Aorta (tissue), 5 donors: ENCODE measurements around the gene ANAPC2. TPM values are rescaled to one million over a fixed set of nuclear protein-coding genes. Genes with fewer than 3 reads are reported as not detected.
A peak's percentile ranks its signal among the peaks of the same experiment; 100 is the strongest.

Source experiments
- ATAC-seq: fragments of 200-7000 bp; cut with Tn5 transposase; one replicate; pipeline ENCODE4 v1.9.1; 2022; ENCODE audit warnings: moderate library complexity; ENCODE audit not compliant: low FRiP score
- DNase-seq, 2 donors: peaks; one replicate each; pipeline ENCODE4 v3.0.0-alpha.2; 2020
- H3K27ac ChIP-seq, 2 donors: one replicate each; pipeline ENCODE4 v1.5.1; 2013; ENCODE audit warnings: low read length in 2 of 2, mild to moderate bottlenecking in 2 of 2, moderate library complexity in 2 of 2, control low read depth in 1 of 2, inconsistent platforms in 1 of 2, low read depth in 1 of 2
- H3K27me3 ChIP-seq, 2 donors: one replicate each; pipeline ENCODE4 v1.6.1; 2013; ENCODE audit warnings: control low read depth in 1 of 2, low read length in 1 of 2, mild to moderate bottlenecking in 1 of 2, moderate library complexity in 1 of 2; ENCODE audit not compliant: insufficient read depth in 2 of 2, control insufficient read depth in 1 of 2
- H3K36me3 ChIP-seq, 2 donors: one replicate each; pipeline ENCODE4 v1.6.1; 2013; ENCODE audit warnings: control low read depth in 1 of 2, low read length in 1 of 2, mild to moderate bottlenecking in 1 of 2; ENCODE audit not compliant: insufficient read depth in 2 of 2, control insufficient read depth in 1 of 2
- H3K4me1 ChIP-seq, 2 donors: one replicate each; pipeline ENCODE4 v1.6.1; 2013; ENCODE audit warnings: low read length in 2 of 2, control low read depth in 1 of 2, mild to moderate bottlenecking in 1 of 2, moderate library complexity in 1 of 2; ENCODE audit not compliant: insufficient read depth in 2 of 2, control insufficient read depth in 1 of 2
- H3K4me3 ChIP-seq, 2 donors: one replicate each; pipeline ENCODE4 v1.5.1; 2013; ENCODE audit warnings: low read length in 2 of 2, control low read depth in 1 of 2, mild to moderate bottlenecking in 1 of 2
- H3K9me3 ChIP-seq: one replicate; pipeline ENCODE4 v1.6.1; 2013; ENCODE audit warnings: mild to moderate bottlenecking, low read length; ENCODE audit not compliant: control insufficient read depth
- WGBS, 2 donors: extraction: QIAGEN DNeasy Blood & Tissue Kit; methylation state at CpG; one replicate each; pipeline ENCODE4 v1.1.7; 2013; 5-methylcytosine and 5-hydroxymethylcytosine counted together
- intact Hi-C, 2 donors: fragments of 100-400 bp; cut with DNase I; formaldehyde crosslinking; loops; one replicate each; pipeline versions ENCODE4 v1.14.2 to v1.15.0; 2022
- polyA plus RNA-seq, 2 donors: library from polyadenylated mRNA; stranded (reverse); fragments of 200-250 nt; gene quantifications; one replicate each; pipeline ENCODE4 v1.2.3, GENCODE V29; 2013
- total RNA-seq, 2 donors: library from RNA; stranded (reverse); fragmentation: NEBNext Ultra II Directional; extraction: Animal tissue kit (Norgen Biotek cat#: 25700); gene quantifications; one replicate each; pipeline ENCODE4 v1.2.1, GENCODE V29; 2021
- donor health status: healthy with polysubstance abuse.
- donor health status: Bipolar disorder and iron deficiency.
- donor health status: DM: no; HTN: no; CAD: no.
- donor health status: DM: no; HTN: no; CAD: no.
- donor health status: DM: yes; HTN: yes; CAD: no.

Gene ANAPC2
- total and polyA plus RNA-seq, 4 donors: 13.3 to 84.5 (median 46.4) TPM

- Histone ChIP-seq H3K27ac (no peak overlapping the region), H3K4me3 (no peak overlapping the region), H3K9me3 (no peaks in the 10 kb centered on the region), H3K36me3 (no peaks in the 10 kb centered on the region), H3K27me3 (no peaks in the 10 kb centered on the region), H3K4me1 (no peaks in the 10 kb centered on the region)
- intact Hi-C loops: no loop called here
- DNase-seq (no peak), ATAC-seq (no peak)
- WGBS, 2 donors: 49 to 61% methylated on average over 4 of the region's 4 CpGs
These were observed 29.7 kb downstream of the ANAPC2 start for GRCh38 chr9:137158625-137159024.

- no peak overlapping the region for H3K4me3 ChIP-seq
- no peaks in the 10 kb centered on the region for H3K27me3 ChIP-seq
- 61 to 65% methylated on average over 19 of the region's 19 CpGs for WGBS, 2 donors
These were observed 30.5 kb downstream of the ANAPC2 start for GRCh38 chr9:137157618-137158415.

DNA sequence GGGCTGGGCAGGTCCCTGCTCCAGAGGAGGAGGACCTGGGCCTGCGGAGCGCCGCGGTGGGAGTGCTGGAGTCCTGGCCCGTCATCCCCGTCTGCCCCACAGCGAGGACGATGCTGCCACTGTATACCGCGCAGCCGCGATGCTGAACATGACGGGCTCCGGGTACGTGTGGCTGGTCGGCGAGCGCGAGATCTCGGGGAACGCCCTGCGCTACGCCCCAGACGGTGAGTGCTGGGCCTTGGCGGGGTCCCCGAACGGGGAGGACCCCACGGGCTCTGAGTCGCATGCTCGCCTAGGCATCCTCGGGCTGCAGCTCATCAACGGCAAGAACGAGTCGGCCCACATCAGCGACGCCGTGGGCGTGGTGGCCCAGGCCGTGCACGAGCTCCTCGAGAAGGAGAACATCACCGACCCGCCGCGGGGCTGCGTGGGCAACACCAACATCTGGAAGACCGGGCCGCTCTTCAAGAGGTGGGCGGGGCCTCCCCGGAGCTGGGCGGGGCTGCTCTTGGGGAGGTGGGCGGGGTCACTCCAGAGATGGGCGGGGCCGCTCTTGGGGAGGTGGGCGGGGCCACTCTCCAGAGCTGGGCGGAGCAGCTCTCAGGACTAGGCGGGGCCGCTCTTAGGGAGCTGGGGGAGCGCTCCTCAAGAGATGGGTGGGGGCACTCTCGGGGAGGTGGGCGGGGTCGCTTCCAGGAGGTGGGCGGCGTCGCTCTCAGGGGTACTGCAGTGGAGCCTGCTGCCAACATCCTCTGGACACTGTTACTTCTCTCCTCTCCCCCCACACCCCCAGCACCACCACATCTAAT lies 31.6 kb downstream of the ANAPC2 start:
- ATAC-seq (peak; percentile 59), DNase-seq (no peak)
- H3K4me3 ChIP-seq: no peak overlapping the region
- whole genome bisulfite sequencing, 2 donors: 3% methylated on average over 59 to 65 of the region's 65 CpGs
- no peaks in the 10 kb centered on the region for H3K4me1 ChIP-seq
- H3K27me3 ChIP-seq: no peaks in the 10 kb centered on the region
- H3K36me3 ChIP-seq: no peaks in the 10 kb centered on the region
- H3K27ac ChIP-seq: no peak overlapping the region
- H3K9me3 ChIP-seq: no peaks in the 10 kb centered on the region
- intact Hi-C loops: no loop called here

More at GRCh38 chr9:137157618-137158415, 30.5 kb downstream of the ANAPC2 start:
- no peaks in the 10 kb centered on the region for H3K4me1 ChIP-seq
- H3K9me3 ChIP-seq: no peaks in the 10 kb centered on the region
- H3K27ac ChIP-seq: no peak overlapping the region
- intact Hi-C loops: no loop called here
- DNase-seq (no peak), ATAC-seq (no peak)
- H3K36me3 ChIP-seq: no peaks in the 10 kb centered on the region

DNA sequence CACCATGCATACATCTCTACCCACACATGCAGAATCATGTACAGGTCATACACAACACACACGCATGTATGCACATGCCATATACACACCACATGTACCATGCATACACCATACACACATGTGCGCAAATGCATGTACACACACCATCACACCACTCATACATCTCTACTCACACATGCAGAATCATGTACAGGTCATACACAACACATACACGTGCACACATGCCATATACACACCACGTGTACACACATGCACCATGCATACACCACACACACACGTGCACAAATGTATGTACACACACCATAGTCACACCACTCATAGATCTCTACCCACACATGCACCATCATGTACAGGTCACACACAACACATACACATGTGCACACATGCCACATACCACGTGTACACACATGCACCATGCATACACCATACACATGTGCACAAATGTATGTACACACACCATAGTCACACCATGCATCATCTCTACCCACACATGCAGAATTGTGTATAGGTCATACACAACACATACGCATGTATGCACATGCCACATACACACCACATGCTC lies 35.4 kb downstream of the ANAPC2 start:
- intact Hi-C loops: no loop called here
- Histone ChIP-seq H3K27me3 (no peaks in the 10 kb centered on the region), H3K27ac (no peak overlapping the region), H3K4me1 (no peaks in the 10 kb centered on the region), H3K9me3 (no peaks in the 10 kb centered on the region), H3K4me3 (no peak overlapping the region), H3K36me3 (no peaks in the 10 kb centered on the region)
- DNase-seq (no peak), ATAC-seq (no peak)
- WGBS, 2 donors: 91 to 93% methylated on average over 7 of the region's 7 CpGs

DNA sequence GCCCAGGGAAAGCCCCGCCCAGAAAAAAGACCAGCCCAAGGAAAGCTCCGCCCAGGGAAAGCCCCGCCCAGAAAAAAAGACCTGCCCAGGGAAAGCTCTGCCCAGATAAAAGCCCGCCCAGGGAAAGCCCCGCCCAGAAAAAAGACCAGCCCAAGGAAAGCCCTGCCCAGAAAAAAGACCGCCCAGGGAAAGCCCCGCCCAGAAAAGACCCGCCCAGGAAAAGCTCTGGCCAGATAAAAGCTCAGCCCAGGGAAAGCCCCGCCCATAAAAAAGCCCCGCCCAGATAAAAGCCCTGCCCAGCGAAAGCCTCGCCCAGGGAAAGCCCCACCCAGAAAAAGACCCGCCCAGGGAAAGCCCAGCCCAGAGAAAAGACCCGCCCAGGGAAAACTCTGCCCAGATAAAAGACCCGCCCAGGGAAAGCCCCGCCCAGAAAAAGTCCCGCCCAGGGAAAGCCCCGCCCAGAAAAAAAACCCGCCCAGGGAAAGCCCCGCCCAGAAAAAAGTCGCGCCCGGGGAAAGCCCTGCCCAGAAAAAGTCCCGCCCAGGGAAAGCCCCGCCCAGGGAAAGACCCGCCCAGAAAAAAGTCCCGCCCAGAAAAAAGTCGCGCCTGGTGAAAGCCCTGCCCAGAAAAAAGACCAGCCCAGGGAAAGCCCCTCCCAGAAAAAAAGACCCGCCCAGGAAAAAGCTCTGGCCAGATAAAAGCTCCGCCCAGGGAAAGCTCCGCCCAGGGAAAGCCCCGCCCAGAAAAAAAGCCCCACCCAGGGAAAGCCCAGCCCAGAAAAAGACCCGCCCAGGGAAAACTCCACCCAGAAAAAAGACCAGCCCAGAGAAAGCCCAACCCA lies 37.5 kb downstream of the ANAPC2 start:
- Histone ChIP-seq H3K36me3 (no peaks in the 10 kb centered on the region), H3K4me3 (no peak overlapping the region), H3K27me3 (no peaks in the 10 kb centered on the region), H3K4me1 (no peaks in the 10 kb centered on the region), H3K27ac (no peak overlapping the region), H3K9me3 (peaks cover 1% of the 10 kb centered on the region)
- WGBS, 2 donors: 25 to 37% methylated on average over 34 of the region's 34 CpGs
- ATAC-seq (no peak), DNase-seq (no peak)
- intact Hi-C loops: no loop called here

- H3K4me3 ChIP-seq: no peak overlapping the region
- H3K9me3 ChIP-seq: peaks cover 1% of the 10 kb centered on the region
- H3K36me3 ChIP-seq: no peaks in the 10 kb centered on the region
- no peaks in the 10 kb centered on the region for H3K4me1 ChIP-seq
- 43 to 58% methylated on average over 20 of the region's 20 CpGs for WGBS, 2 donors
- H3K27ac ChIP-seq: no peak overlapping the region
- H3K27me3 ChIP-seq: no peaks in the 10 kb centered on the region
- DNase-seq (no peak), ATAC-seq (no peak)
- intact Hi-C loops: no loop called here
These were observed 38.3 kb downstream of the ANAPC2 start for GRCh38 chr9:137149942-137150616.

DNA sequence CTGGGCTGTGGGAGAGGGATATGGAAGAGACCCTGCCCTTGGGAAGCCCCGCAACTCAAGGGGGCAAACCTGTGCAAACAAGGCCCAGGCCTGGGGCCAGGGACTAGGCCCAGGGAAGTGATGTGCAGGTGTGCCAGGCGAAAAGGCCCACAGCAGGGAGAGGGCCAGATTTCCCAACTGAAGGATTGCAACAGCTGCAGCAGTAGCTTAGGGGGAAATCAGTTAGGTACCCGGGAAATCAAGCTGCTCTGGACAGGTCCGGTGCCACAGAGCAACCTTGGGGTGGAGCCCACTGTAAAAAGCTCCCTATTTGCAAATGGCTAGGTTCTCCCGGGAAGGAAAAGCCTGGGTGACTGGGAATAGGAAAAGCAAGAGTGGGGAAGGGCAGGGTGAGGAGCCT lies 39.0 kb downstream of the ANAPC2 start:
- Histone ChIP-seq H3K36me3 (no peaks in the 10 kb centered on the region), H3K27me3 (no peaks in the 10 kb centered on the region), H3K27ac (no peak overlapping the region), H3K9me3 (peaks cover 1% of the 10 kb centered on the region), H3K4me1 (no peaks in the 10 kb centered on the region), H3K4me3 (no peak overlapping the region)
- intact Hi-C loops: no loop called here
- 82 to 84% methylated on average over 5 of the region's 5 CpGs for WGBS, 2 donors
- ATAC-seq (no peak), DNase-seq (no peak)

GRCh38 chr9:137148661-137149060 lies 39.7 kb downstream of the ANAPC2 start:
- H3K9me3 ChIP-seq: peaks cover 1% of the 10 kb centered on the region
- 81 to 83% methylated on average over 19 of the region's 19 CpGs for WGBS, 2 donors
- no peak overlapping the region for H3K4me3 ChIP-seq
- ATAC-seq: no peak
- intact Hi-C loops: no loop called here
- H3K27ac ChIP-seq: no peak overlapping the region
- no peaks in the 10 kb centered on the region for H3K27me3 ChIP-seq
- DNase-seq: no peak
- H3K36me3 ChIP-seq: no peaks in the 10 kb centered on the region
- H3K4me1 ChIP-seq: no peaks in the 10 kb centered on the region
